ENCODE measurements around the gene STXBP6.

- TF ChIP-seq CTCF (IDR thresholded peaks at IDR 0.05), result no peak
- no peak for TF ChIP-seq POLR2A (IDR thresholded peaks at IDR 0.05)
These were observed 3.6 kb upstream of the STXBP6 start for GRCh38 chr14:25053585-25053984.
